Prostate gland (tissue), 2 donors: ENCODE results near the gene RNPC3. TPM values are rescaled to one million over a fixed set of nuclear protein-coding genes. Genes with fewer than 3 reads are reported as not detected.

ENCODE experiments used
- DNase-seq: peaks from one replicate; pipeline ENCODE4 v3.0.0-alpha.2; 2019; ENCODE audit warnings: low spot score
- H3K27ac ChIP-seq, 2 donors: fragments of 200-600 bp; sonication (generic); 2 replicates each; pipeline ENCODE4 v1.5.1; 2017 to 2019
- H3K27me3 ChIP-seq: fragments of 200-600 bp; sonication (generic); replicated peaks from 2 replicates; pipeline ENCODE4 v1.5.1; 2019; ENCODE audit not compliant: insufficient read depth
- H3K36me3 ChIP-seq, 2 donors: fragments of 200-600 bp; sonication (generic); 1 replicate in 1 of 2; 2 replicates in 1 of 2; pipeline versions ENCODE4 v1.5.1 to v1.8.1; 2017 to 2019
- H3K4me1 ChIP-seq: fragments of 200-600 bp; sonication (generic); replicated peaks from 2 replicates; pipeline ENCODE4 v1.5.1; 2019
- H3K4me3 ChIP-seq, 2 donors: fragments of 200-600 bp; sonication (generic); 2 replicates each; pipeline ENCODE4 v1.5.1; 2017 to 2019
- H3K9me3 ChIP-seq: fragments of 200-600 bp; sonication (generic); 2 replicates; pipeline ENCODE4 v1.5.1; 2017
- POLR2A ChIP-seq: fragments of 450-650 bp; IDR thresholded peaks from one replicate; pipeline ENCODE4 v1.6.1; 2016; ENCODE audit warnings: antibody characterized with exemption, mild to moderate bottlenecking
- POLR2AphosphoS5 ChIP-seq: sonication (generic); formaldehyde crosslinking; IDR thresholded peaks from one replicate; pipeline ENCODE4 v1.6.1; 2017; ENCODE audit warnings: antibody characterized with exemption
- WGBS: methylation state at CpG from one replicate; pipeline ENCODE4 v1.1.5; 2018; 5-methylcytosine and 5-hydroxymethylcytosine counted together
- intact Hi-C: fragments of 100-400 bp; cut with DNase I; formaldehyde crosslinking; loops from one replicate; pipeline ENCODE4 v1.14.2; 2022
- total RNA-seq, 2 donors: library from RNA; depleted of rRNA; stranded (reverse); fragments of >200 nt; gene quantifications; one replicate each; pipeline ENCODE4 v1.1.0, GENCODE V29; 2016
- TF ChIP-seq, protein P1 (sequence below), 4 experiments: fragments of 200-600 bp in 2 of 4; fragments of 450-650 bp in 2 of 4; sonication (generic) in 2 of 4; IDR thresholded peaks; 1 replicate in 3 of 4; 2 replicates in 1 of 4; pipeline ENCODE4 v1.5.1; 2016 to 2019; ENCODE audit warnings: antibody characterized with exemption in 4 of 4, mild to moderate bottlenecking in 2 of 4, moderate library complexity in 2 of 4

RNPC3 gene, protein sequence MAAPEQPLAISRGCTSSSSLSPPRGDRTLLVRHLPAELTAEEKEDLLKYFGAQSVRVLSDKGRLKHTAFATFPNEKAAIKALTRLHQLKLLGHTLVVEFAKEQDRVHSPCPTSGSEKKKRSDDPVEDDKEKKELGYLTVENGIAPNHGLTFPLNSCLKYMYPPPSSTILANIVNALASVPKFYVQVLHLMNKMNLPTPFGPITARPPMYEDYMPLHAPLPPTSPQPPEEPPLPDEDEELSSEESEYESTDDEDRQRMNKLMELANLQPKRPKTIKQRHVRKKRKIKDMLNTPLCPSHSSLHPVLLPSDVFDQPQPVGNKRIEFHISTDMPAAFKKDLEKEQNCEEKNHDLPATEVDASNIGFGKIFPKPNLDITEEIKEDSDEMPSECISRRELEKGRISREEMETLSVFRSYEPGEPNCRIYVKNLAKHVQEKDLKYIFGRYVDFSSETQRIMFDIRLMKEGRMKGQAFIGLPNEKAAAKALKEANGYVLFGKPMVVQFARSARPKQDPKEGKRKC
- total RNA-seq: 10 to 100 TPM; 14.4 to 27.1 TPM

DNA sequence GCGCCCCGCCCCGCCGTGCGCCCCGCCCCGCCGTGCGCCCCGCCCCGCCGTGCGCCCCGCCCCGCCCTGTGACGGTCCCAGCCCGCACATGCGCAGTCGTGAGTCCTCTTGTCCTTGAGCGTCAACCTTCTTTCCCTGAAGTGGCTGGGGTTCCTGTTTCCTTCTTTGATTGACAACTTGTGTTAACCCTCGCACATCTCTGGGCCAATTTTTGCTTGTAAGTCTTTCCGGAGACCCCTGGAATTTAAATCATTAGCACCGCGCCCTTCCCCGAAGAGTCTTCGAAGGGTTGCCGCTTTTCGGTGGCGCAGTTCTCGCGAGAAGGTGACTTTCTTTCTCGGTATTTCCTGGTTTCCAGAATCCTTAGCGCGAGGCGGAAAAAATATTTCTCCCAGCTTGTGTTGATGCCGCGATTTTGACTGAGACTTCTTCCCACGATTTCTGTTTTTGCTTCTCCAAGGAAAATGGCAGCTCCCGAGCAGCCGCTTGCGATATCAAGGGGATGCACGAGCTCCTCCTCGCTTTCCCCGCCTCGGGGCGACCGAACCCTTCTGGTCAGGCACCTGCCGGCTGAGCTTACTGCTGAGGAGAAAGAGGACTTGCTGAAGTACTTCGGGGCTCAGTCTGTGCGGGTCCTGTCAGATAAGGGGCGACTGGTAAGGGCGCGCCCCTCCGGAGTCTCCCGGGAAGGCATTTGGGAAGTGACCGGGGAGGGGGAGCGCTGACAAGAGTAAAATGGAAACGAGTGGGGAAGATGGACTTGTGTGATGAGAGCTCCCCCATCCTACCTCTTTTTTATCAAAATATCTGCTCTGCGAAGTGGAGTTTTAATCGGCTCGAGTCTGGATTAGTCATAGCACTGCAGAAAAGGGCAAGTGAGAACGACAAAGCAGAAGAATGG, at the start of gene RNPC3:
TSS of gene RNPC3 (plus strand) at position 93 of the 901 bp plus-strand sequence. CDS start at position 465, 372 bp downstream.
- Histone ChIP-seq H3K4me3 (peak within 1 kb of the TSS; percentile 81 to 84), H3K36me3 (no peaks in the 10 kb centered on the region), H3K27me3 (no peaks in the 10 kb centered on the region), H3K4me1 (peaks cover 3% of the 10 kb centered on the region), H3K27ac (peak within 1 kb of the TSS; percentile 83 to 93), H3K9me3 (no peaks in the 10 kb centered on the region)
- under 1% methylated on average over 59 of the region's 62 CpGs for WGBS
- intact Hi-C loops: no loop called here
- DNase-seq: peak; percentile 85
- TF ChIP-seq POLR2AphosphoS5: peak; percentile 78
- TF ChIP-seq, protein P1, sequence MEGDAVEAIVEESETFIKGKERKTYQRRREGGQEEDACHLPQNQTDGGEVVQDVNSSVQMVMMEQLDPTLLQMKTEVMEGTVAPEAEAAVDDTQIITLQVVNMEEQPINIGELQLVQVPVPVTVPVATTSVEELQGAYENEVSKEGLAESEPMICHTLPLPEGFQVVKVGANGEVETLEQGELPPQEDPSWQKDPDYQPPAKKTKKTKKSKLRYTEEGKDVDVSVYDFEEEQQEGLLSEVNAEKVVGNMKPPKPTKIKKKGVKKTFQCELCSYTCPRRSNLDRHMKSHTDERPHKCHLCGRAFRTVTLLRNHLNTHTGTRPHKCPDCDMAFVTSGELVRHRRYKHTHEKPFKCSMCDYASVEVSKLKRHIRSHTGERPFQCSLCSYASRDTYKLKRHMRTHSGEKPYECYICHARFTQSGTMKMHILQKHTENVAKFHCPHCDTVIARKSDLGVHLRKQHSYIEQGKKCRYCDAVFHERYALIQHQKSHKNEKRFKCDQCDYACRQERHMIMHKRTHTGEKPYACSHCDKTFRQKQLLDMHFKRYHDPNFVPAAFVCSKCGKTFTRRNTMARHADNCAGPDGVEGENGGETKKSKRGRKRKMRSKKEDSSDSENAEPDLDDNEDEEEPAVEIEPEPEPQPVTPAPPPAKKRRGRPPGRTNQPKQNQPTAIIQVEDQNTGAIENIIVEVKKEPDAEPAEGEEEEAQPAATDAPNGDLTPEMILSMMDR (IDR thresholded peaks at IDR 0.05): no peak

DNA sequence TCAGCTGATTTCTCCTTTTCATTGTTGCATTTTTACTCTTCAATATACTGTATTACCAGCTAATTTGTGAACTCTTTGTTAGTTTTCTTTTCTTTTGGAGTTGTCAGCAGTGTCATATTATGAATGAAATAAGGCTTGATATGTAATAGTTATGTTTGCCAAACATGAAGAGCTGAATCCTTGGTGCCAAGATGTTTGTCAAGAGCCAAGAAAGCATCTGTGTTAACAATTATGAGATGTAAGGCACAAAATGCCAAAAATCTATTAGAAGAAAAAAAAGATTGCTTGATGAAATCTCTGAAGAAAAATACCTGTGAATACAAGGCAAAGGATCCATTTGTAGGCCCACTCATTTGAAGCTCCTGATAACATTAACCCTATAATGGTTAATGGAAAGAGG, 48.4 kb upstream of the RNPC3 start:
- intact Hi-C loops: no loop called here

GRCh38 chr1:103489935-103490334, 35.6 kb upstream of the RNPC3 start:
- Histone ChIP-seq H3K27ac (no peak overlapping the region), H3K9me3 (no peaks in the 10 kb centered on the region), H3K4me3 (no peak overlapping the region), H3K36me3 (no peaks in the 10 kb centered on the region), H3K27me3 (no peaks in the 10 kb centered on the region), H3K4me1 (no peaks in the 10 kb centered on the region)
- no peak for DNase-seq
- intact Hi-C loops: no loop called here
- no peak for TF ChIP-seq POLR2A
- TF ChIP-seq, protein P1 (IDR thresholded peaks at IDR 0.05): no peak
- TF ChIP-seq POLR2AphosphoS5: no peak

More for the DNA sequence above, 48.4 kb upstream of the RNPC3 start:
- DNase-seq: no peak
- Histone ChIP-seq H3K27me3 (no peaks in the 10 kb centered on the region), H3K36me3 (no peaks in the 10 kb centered on the region), H3K27ac (no peak overlapping the region), H3K4me1 (no peaks in the 10 kb centered on the region), H3K4me3 (no peak overlapping the region), H3K9me3 (no peaks in the 10 kb centered on the region)
- TF ChIP-seq, protein P1 (IDR thresholded peaks at IDR 0.05): no peak
- no peak for TF ChIP-seq POLR2A
- TF ChIP-seq POLR2AphosphoS5: no peak

- no peaks in the 10 kb centered on the region for H3K36me3 ChIP-seq
- DNase-seq: no peak
- no peak for TF ChIP-seq POLR2AphosphoS5
- TF ChIP-seq, protein P1 (IDR thresholded peaks at IDR 0.05): no peak
- TF ChIP-seq POLR2A: no peak
- 97% methylated on average over 1 of the region's 1 CpG for WGBS
- no peaks in the 10 kb centered on the region for H3K9me3 ChIP-seq
- H3K27me3 ChIP-seq: no peaks in the 10 kb centered on the region
- no peak overlapping the region for H3K4me3 ChIP-seq
- no peaks in the 10 kb centered on the region for H3K4me1 ChIP-seq
- intact Hi-C loops: no loop called here
- no peak overlapping the region for H3K27ac ChIP-seq
These were observed 33.4 kb upstream of the RNPC3 start for GRCh38 chr1:103492003-103492625.
